MCF 10A (cell line): ENCODE measurements around the gene OR4D11. TPM values are rescaled to one million over a fixed set of nuclear protein-coding genes. Genes with fewer than 3 reads are reported as not detected.
A peak's percentile ranks its signal among the peaks of the same experiment; 100 is the strongest.
"Not testable (repeated sequence)": the region's sequence is repeated elsewhere in the genome, so short reads cannot be mapped to it uniquely, and the experiment has no call there.

ENCODE experiments used
- BruUV-seq: library from RNA; stranded (reverse); fragments of 400-500 nt; replicated peaks from 2 replicates; lab custom pipeline; 2021; lab: Mats Ljungman, UMichigan
- CTCF ChIA-PET: fragments of 300-600 bp; sonication (Branson Sonifier 250); formaldehyde crosslinking; extraction: SDS; loops from one replicate; lab custom pipeline; 2021; ENCODE audit warnings: antibody characterized with exemption, inconsistent platforms; lab: Yijun Ruan, JAX
- POLR2A ChIA-PET: fragments of 300-600, 350-650 bp; sonication (Branson Sonifier 250); formaldehyde crosslinking; extraction: SDS; loops from one replicate; lab custom pipeline; 2020; ENCODE audit warnings: antibody characterized with exemption, inconsistent platforms; lab: Yijun Ruan, JAX
- DNase-seq: peaks from one replicate; pipeline ENCODE4 v3.0.0-alpha.2; 2018; ENCODE audit not compliant: unreplicated experiment
- H3K27ac Mint-ChIP-seq: one replicate; pipeline ENCODE4 v1.8.0; 2022; ENCODE audit warnings: mild to moderate bottlenecking, low read depth, mixed read lengths; ENCODE audit not compliant: unreplicated experiment
- H3K27me3 Mint-ChIP-seq: one replicate; pipeline ENCODE4 v1.8.0; 2022; ENCODE audit warnings: mixed read lengths; ENCODE audit not compliant: insufficient read depth, unreplicated experiment
- H3K36me3 Mint-ChIP-seq: one replicate; pipeline ENCODE4 v1.8.0; 2022; ENCODE audit warnings: mild to moderate bottlenecking, moderate library complexity, mixed read lengths; ENCODE audit not compliant: insufficient read depth, unreplicated experiment
- H3K4me1 Mint-ChIP-seq: one replicate; pipeline ENCODE4 v1.8.0; 2022; ENCODE audit warnings: mixed read lengths; ENCODE audit not compliant: insufficient read depth, unreplicated experiment
- H3K4me3 Mint-ChIP-seq: one replicate; pipeline ENCODE4 v1.8.0; 2022; ENCODE audit warnings: mild to moderate bottlenecking, moderate library complexity, mixed read lengths; ENCODE audit not compliant: unreplicated experiment
- H3K9me3 Mint-ChIP-seq: one replicate; pipeline ENCODE4 v1.8.0; 2022; ENCODE audit warnings: mixed read lengths; ENCODE audit not compliant: unreplicated experiment
- intact Hi-C: fragments of 100-400 bp; cut with micrococcal nuclease; formaldehyde crosslinking; loops from 2 replicates; pipeline ENCODE4 v1.14.1; 2022
- total RNA-seq: library from RNA; stranded (reverse); gene quantifications from 2 replicates; pipeline ENCODE4 v1.2.3, GENCODE V29; 2022
- TF ChIP-seq, protein P1 (sequence below): fragments of 200-600 bp; IDR thresholded peaks from one replicate; pipeline ENCODE4 v1.8.0; 2022; ENCODE audit warnings: antibody characterized with exemption, mild to moderate bottlenecking; ENCODE audit not compliant: unreplicated experiment

The OR4D11 gene
- total RNA-seq, 1 experiment from 2014 or later: not detected

DNA sequence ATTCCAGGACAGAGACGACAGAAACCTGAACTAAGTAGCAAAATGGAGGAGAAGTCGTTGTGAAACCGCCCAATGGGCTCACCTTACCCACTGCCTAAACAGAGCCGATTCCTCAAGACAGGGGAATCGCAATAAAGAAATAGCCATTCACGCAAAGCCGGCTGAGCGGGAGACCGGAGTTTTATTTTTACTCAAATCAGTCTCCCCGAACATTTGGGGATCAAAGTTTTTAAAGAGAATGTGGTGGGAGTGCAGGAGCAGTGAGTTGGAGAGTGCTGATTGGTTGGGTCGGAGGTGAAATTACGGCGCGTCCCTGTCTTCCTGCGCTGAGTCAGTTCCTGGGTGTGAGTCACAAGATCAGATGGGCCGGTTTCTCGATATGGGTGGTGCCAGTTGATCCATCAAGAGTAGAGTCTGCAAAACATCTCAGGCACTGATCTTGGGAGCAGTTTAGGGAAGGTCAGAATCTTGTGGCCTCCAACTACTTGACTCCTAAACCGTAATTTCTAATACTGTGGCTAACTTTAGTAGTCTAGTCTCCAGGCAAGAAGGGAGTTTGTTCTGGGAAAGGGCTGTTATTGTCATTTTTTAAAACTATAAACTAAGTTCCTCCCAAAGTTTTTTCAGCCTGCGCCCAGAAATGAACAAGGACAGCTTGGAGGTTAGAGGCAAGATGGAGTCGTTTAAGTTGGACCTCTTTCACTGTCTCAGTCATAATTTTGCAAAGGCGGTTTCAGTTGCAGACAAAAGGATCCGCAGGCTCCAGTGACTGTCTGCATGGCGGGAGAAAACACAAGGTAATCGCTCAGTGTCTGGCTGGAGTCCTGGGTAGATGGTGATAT is 42.0 kb downstream of the OR4D11 start:
- Mint-ChIP-seq H3K4me1 (peaks cover 25% of the 10 kb centered on the region), H3K4me3 (no peak overlapping the region), H3K36me3 (peaks cover 2% of the 10 kb centered on the region), H3K27ac (peak overlapping the region; percentile 86), H3K27me3 (no peaks in the 10 kb centered on the region), H3K9me3 (no peaks in the 10 kb centered on the region)
- TF ChIP-seq, protein P1, sequence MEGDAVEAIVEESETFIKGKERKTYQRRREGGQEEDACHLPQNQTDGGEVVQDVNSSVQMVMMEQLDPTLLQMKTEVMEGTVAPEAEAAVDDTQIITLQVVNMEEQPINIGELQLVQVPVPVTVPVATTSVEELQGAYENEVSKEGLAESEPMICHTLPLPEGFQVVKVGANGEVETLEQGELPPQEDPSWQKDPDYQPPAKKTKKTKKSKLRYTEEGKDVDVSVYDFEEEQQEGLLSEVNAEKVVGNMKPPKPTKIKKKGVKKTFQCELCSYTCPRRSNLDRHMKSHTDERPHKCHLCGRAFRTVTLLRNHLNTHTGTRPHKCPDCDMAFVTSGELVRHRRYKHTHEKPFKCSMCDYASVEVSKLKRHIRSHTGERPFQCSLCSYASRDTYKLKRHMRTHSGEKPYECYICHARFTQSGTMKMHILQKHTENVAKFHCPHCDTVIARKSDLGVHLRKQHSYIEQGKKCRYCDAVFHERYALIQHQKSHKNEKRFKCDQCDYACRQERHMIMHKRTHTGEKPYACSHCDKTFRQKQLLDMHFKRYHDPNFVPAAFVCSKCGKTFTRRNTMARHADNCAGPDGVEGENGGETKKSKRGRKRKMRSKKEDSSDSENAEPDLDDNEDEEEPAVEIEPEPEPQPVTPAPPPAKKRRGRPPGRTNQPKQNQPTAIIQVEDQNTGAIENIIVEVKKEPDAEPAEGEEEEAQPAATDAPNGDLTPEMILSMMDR: no peak
- DNase-seq: peak; percentile 93
- POLR2A ChIA-PET: no interaction called here
- intact Hi-C loops: no loop called here
- BruUV-seq: TSS peak; percentile 94
- CTCF ChIA-PET: no interaction called here

DNA sequence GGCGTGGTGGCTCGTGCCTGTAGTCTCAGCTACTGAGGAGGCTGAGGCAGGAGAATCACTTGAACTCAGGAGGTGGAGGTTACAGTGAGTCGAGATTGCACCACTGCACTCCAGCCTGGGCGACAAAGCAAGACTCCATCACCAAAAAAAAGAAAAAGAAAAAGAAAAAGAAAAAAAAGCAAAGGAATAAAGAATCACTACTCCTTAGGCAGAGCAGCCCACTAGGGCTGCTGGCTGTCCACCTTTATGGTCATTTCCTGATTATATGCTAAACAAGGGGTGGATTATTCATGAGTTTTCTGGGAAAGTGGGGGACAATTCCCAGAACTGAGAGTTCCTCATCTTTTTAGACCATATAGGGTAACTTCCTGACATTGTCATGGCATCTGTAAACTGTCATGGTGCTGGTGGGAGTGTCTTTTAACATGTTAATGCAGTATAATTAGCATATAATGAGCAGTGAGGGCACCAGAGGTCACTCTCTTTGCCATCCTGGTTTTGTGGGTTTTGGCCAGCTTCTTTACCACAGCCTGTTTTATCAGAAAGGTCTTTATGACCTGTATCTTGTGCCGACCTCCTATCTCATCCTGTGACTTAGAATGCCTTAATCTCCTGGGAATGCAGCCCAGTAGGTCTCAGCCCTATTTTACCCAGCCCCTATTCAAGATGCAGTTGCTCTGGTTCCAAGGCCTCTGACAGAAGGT is 44.4 kb downstream of the OR4D11 start:
- POLR2A ChIA-PET: interaction anchor here (1.4 kb wide), 1 partner anchor 121 kb away, joined by 4 read pairs; the partner anchor contains the start of gene PATL1
- H3K27ac Mint-ChIP-seq: peak overlapping the region; percentile 54
- BruUV-seq: not testable (repeated sequence)

GRCh38 chr11:59548309-59548656 is 44.9 kb downstream of the OR4D11 start:
- no TSS peak for BruUV-seq
- intact Hi-C loops: no loop called here
- DNase-seq: no peak
- ChIA-PET POLR2A (interaction anchor here (1.4 to 5.4 kb wide), 3 partner anchors 13 to 121 kb away, joined by 4 to 73 read pairs (median 47); partner anchors contain the start of genes OSBP and PATL1), CTCF (interaction anchor here (2.8 kb wide), 1 partner anchor 11 kb away, joined by 18 read pairs; no protein-coding TSS in a partner anchor)
- no peaks in the 10 kb centered on the region for H3K27me3 Mint-ChIP-seq
- no peaks in the 10 kb centered on the region for H3K9me3 Mint-ChIP-seq
- H3K27ac Mint-ChIP-seq: no peak overlapping the region
- H3K4me3 Mint-ChIP-seq: no peak overlapping the region
- peaks cover 17% of the 10 kb centered on the region for H3K36me3 Mint-ChIP-seq
- H3K4me1 Mint-ChIP-seq: peaks cover 30% of the 10 kb centered on the region
- TF ChIP-seq, protein P1: no peak

More for the DNA sequence above, 44.4 kb downstream of the OR4D11 start:
- intact Hi-C loops, H3K27me3 Mint-ChIP-seq, CTCF ChIA-PET, DNase-seq, H3K4me3 Mint-ChIP-seq, H3K9me3 Mint-ChIP-seq: not testable (repeated sequence)
- H3K36me3 Mint-ChIP-seq: peaks cover 17% of the 10 kb centered on the region
- H3K4me1 Mint-ChIP-seq: peaks cover 30% of the 10 kb centered on the region

- intact Hi-C loops: loop anchor here (1.0 to 2.0 kb wide), 3 partner anchors 13 to 204 kb away; partner anchors contain the start of genes PATL1 and STX3
- ChIA-PET POLR2A (interaction anchor here (0.9 to 5.4 kb wide), 9 partner anchors 9 to 976 kb away, joined by 3 to 73 read pairs (median 7); partner anchors contain the start of genes OSBP and PATL1), CTCF (interaction anchor here (0.6 to 3.3 kb wide), 5 partner anchors 11 to 319 kb away, joined by 3 to 27 read pairs (median 3); no protein-coding TSS in a partner anchor)
- no TSS peak for BruUV-seq
- H3K4me1 Mint-ChIP-seq: peaks cover 21% of the 10 kb centered on the region
- peak overlapping the region; percentile 92 for H3K4me3 Mint-ChIP-seq
- H3K36me3 Mint-ChIP-seq: peaks cover 17% of the 10 kb centered on the region
- DNase-seq: peak; percentile 93
- TF ChIP-seq, protein P1: peak; percentile 40
- H3K27ac Mint-ChIP-seq: peak overlapping the region; percentile 98
- H3K9me3 Mint-ChIP-seq: no peaks in the 10 kb centered on the region
- H3K27me3 Mint-ChIP-seq: no peaks in the 10 kb centered on the region
Observed at GRCh38 chr11:59550368-59550841, 47.0 kb downstream of the OR4D11 start.
